GM10847 (cell line): ENCODE measurements around the gene KCTD3.

Source experiments
- POLR2A ChIP-seq: IDR thresholded peaks from 2 replicates; pipeline ENCODE4 v1.6.1; 2011; ENCODE audit not compliant: insufficient read length; ENCODE audit errors: extremely low read depth

Gene KCTD3

GRCh38 chr1:215625949-215626348, 58.8 kb downstream of the KCTD3 start:
- no peak for TF ChIP-seq POLR2A

GRCh38 chr1:215631040-215631439, 63.9 kb downstream of the KCTD3 start:
- no peak for TF ChIP-seq POLR2A

DNA sequence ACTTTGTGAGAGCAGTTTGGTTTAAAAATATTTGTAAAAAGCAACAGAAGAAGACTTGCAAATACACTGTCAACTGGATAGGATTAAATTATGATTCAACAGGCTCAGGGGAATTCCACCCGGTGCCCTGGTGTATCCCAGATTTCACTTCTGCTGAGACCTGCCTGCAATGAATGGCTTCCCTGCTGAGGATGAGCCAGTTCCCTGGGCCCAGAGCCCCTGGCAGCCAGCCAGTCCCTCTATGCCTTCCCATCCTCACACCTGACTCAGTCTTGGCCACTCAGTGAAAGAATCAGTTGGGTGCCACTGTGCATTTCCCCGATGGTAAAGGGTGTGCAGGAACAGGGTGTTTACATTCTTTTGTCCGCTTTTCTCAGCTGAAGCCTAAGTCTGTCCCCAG, 64.4 kb downstream of the KCTD3 start:
- TF ChIP-seq POLR2A = no peak

- TF ChIP-seq POLR2A = no peak
Measured at GRCh38 chr1:215635827-215636226, 68.7 kb downstream of the KCTD3 start.

GRCh38 chr1:215636258-215636965, 69.3 kb downstream of the KCTD3 start:
- no peak for TF ChIP-seq POLR2A

DNA sequence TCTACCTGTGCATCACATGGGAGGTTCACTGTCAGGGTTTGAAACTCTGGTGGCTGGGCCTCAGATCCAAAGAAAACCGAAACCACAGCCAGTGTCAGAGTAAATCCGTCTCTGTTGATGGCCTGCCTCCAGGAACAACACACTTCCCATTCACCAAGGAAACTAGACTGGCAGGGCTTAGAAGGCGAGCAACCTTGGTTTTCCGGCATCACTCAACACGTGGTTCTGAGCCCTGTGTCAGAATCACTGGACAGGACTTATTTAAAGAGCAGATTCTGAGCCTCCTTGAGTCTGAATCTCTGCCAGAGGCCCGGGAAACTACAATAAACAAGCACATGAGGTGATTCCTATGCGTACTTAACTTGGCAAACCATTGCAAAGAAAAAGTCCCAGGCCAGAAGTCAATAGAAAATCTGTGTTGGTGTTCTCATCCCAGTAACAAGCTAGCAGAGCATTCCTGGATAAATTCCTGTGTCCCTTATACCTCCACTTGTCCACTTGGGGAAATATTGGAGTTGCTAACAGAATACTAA, 70.0 kb downstream of the KCTD3 start:
- no peak for TF ChIP-seq POLR2A

DNA sequence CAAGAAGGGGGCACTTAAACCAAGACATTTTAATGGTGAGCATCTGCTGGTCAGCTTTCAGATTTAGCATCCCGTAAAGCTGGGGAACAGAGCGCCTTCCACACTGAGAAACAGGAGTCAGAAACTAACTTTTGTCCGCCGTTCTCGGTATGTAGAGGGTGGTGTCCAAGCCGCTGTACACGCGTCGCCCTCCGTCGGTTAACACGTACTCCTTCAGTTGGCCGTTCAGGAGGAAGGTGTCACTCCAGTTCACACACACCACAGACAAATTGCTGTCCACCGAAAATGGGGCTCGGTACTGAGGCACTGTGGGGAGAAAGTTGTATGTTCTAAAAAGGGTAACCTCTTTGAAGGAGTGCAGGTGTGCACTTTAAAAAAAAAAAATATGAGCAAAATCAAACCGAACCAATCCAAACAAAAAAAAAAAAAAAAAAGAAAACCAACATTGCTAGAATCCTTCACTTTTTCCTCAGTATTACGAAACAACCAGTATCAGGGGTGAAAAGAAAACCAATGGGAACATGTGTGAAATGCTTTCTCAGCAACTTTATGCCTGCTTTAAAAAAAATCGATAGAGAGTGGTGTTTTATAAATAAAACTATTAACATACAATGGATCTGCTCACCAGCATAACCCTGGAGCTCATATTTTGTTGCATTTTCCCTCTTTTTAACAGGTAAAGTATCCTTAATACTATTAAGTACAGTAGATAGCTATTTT, 73.5 kb downstream of the KCTD3 start:
- TF ChIP-seq POLR2A = no peak

- no peak for TF ChIP-seq POLR2A
Measured at GRCh38 chr1:215643592-215644321, 76.7 kb downstream of the KCTD3 start.

GRCh38 chr1:215645182-215645581, 78.1 kb downstream of the KCTD3 start:
- no peak for TF ChIP-seq POLR2A

DNA sequence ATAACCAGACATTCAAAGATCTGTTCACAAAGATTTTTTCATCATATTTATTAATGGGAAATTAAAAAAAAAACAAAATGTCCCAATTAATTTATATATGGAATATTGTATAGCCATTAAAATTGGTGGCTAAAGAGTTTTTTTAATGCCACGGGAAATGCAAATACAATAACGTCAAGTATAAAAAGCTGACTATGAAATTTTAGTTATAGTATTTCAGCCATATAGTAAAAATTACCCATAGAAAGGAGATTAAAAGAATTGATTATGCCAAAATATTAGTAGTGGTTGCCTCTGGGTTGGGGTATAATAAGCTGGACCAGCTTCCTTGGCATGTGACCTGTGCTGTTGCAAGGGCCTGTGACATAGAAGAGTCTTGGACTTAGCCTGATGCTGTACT, 78.8 kb downstream of the KCTD3 start:
- no peak for TF ChIP-seq POLR2A

GRCh38 chr1:215647738-215648137, 80.6 kb downstream of the KCTD3 start:
- TF ChIP-seq POLR2A = no peak

GRCh38 chr1:215648957-215649356, 81.9 kb downstream of the KCTD3 start:
- TF ChIP-seq POLR2A = no peak

DNA sequence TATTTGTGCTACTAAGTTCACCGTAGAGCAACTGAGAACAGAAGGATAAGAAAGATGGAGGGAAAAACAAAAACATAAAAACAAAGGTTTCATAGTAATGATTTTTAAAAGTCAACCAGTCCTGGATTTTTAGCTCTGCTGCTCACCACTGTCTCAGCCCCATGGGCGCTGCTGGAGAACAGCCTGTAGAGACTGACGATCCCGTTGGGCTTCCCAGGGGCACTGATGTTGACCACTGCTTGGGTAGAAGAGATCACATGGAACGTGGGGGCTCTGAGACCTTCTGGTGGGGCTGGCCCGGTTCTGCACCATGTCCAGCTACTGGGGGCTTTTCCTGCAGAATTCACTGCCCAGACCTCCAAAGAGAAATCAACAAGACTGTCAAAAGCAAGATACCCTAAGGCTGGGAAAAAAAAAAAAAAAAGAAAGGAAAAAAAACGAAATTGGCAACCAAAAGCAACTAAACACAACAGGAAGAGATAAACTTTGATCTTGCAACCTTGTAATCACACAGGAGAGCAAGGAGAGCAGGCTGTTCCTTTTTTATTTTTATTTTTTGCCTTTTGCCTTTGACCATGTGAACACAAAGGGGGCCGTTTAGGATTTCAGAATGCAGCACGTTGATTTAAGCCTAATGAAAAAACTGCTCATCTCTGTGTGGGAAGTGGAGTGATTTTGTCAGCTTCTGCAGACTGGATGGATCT, 83.5 kb downstream of the KCTD3 start:
- no peak for TF ChIP-seq POLR2A

DNA sequence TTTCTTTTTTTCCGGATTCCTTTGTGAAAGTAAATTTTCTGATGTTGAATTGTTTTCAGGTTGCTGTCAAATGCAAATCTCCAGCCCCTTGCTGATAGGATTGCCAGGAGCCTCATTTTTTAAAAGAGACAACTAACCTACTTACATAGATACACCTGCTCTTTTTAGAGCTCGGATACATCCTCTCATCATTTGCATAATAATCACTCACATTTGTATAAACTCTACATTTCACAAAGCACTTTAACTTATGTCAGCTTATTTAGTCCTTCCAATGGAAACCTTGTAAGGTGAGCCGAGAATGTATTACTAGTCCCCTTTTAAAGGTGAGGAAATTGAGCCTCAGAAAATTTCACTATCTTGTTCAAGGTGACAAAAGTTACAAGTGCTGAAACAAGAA, 84.8 kb downstream of the KCTD3 start:
- no peak for TF ChIP-seq POLR2A

DNA sequence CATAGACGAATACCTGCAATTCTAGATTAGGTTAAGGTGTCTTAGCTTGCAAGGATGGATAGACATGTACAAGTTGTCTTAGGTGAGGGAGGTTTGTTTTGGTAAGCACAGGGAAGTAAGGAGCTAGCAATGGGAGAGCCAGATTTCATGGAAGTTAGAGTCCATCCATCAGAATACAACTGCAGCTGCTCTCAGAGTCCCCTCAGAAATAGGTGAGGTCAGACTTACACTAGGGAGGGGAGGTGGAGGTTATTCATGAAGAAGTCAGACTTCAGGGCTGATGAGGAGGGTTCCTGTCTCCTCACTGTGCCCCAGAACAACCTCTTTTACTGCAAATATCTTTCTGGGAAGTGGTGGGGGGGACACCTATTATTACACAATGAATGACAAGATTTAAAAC, 85.3 kb downstream of the KCTD3 start:
- no peak for TF ChIP-seq POLR2A
